D341Med (cell line): ENCODE data around the gene NCOA5.
A peak's percentile ranks its signal among the peaks of the same experiment; 100 is the strongest.

Experiments
- DNase-seq: peaks from one replicate; pipeline ENCODE4 v3.0.0; 2012; ENCODE audit warnings: low spot score

NCOA5 gene

GRCh38 chr20:46040902-46041535 is 48.7 kb downstream of the NCOA5 start:
- DNase-seq, result no peak

- no peak for DNase-seq
Observed at GRCh38 chr20:46037036-46037435, 52.7 kb downstream of the NCOA5 start.

- DNase-seq, result no peak
Observed at GRCh38 chr20:46036370-46036769, 53.4 kb downstream of the NCOA5 start.

GRCh38 chr20:46035713-46036112 is 54.0 kb downstream of the NCOA5 start:
- DNase-seq, result no peak

- no peak for DNase-seq
Observed at GRCh38 chr20:46035253-46035652, 54.5 kb downstream of the NCOA5 start.

- DNase-seq, result no peak
Observed at GRCh38 chr20:46034039-46034438, 55.7 kb downstream of the NCOA5 start.

- DNase-seq, result peak; percentile 92
Observed at GRCh38 chr20:46031701-46032254, 58.0 kb downstream of the NCOA5 start.

GRCh38 chr20:46031014-46031569 is 58.7 kb downstream of the NCOA5 start:
- no peak for DNase-seq

- no peak for DNase-seq
Observed at GRCh38 chr20:46030284-46031013, 59.3 kb downstream of the NCOA5 start.

- DNase-seq, result peak; percentile 60
Observed at GRCh38 chr20:46028772-46029371, 60.9 kb downstream of the NCOA5 start, which contains the start of gene SLC12A5. Gene SLC12A5 (plus strand): TSS chr20:46029215. CDS start chr20:46029345, 130 bp downstream.

- peak; percentile 57 for DNase-seq
Observed at GRCh38 chr20:46028110-46028509, 61.7 kb downstream of the NCOA5 start.

- DNase-seq, result no peak
Observed at GRCh38 chr20:46027245-46027853, 62.4 kb downstream of the NCOA5 start.

GRCh38 chr20:46025376-46025783 is 64.4 kb downstream of the NCOA5 start:
- no peak for DNase-seq

- DNase-seq, result no peak
Observed at GRCh38 chr20:46023999-46024398, 65.8 kb downstream of the NCOA5 start.

GRCh38 chr20:46023148-46023484 is 66.6 kb downstream of the NCOA5 start:
- DNase-seq, result no peak

GRCh38 chr20:46022411-46023147 is 67.2 kb downstream of the NCOA5 start:
- peak; percentile 81 for DNase-seq

- DNase-seq, result peak; percentile 91
Observed at GRCh38 chr20:46021361-46022359, 68.1 kb downstream of the NCOA5 start.

GRCh38 chr20:46020555-46020954 is 69.2 kb downstream of the NCOA5 start:
- no peak for DNase-seq

- DNase-seq, result no peak
Observed at GRCh38 chr20:46018611-46019010, 71.2 kb downstream of the NCOA5 start.

- no peak for DNase-seq
Observed at GRCh38 chr20:46018112-46018511, 71.7 kb downstream of the NCOA5 start.
